HEK293 (cell line): ENCODE data around the gene DEFB129.

Experiments
- CTCF ChIP-seq: fragments of 450-650 bp; formaldehyde crosslinking; IDR thresholded peaks from 2 replicates; pipeline ENCODE4 v1.5.1; 2016; ENCODE audit warnings: missing biosample characterization, missing genetic modification characterization
- ZBTB11 ChIP-seq: fragments of 450-650 bp; formaldehyde crosslinking; conservative IDR thresholded peaks from 2 replicates; pipeline ENCODE4 v1.5.1; 2016; ENCODE audit warnings: low read depth, missing biosample characterization, missing genetic modification characterization
- ZBTB49 ChIP-seq: fragments of 450-650 bp; formaldehyde crosslinking; IDR thresholded peaks from 2 replicates; pipeline ENCODE4 v1.5.1; 2016; ENCODE audit warnings: missing biosample characterization, missing genetic modification characterization, low read depth
- ZNF114 ChIP-seq: fragments of 450-650 bp; formaldehyde crosslinking; IDR thresholded peaks from 2 replicates; pipeline ENCODE4 v1.5.0; 2017; ENCODE audit warnings: missing biosample characterization, missing genetic modification characterization
- ZNF585B ChIP-seq: fragments of 450-650 bp; formaldehyde crosslinking; IDR thresholded peaks from 2 replicates; pipeline ENCODE4 v1.5.1; 2016; ENCODE audit warnings: missing biosample characterization, missing genetic modification characterization
- ZSCAN18 ChIP-seq: fragments of 450-650 bp; formaldehyde crosslinking; IDR thresholded peaks from 2 replicates; pipeline ENCODE4 v1.5.1; 2016; ENCODE audit warnings: missing biosample characterization, missing genetic modification characterization

GRCh38 chr20:273884-274283 is 46.8 kb downstream of the DEFB129 start:
- TF ChIP-seq ZSCAN18 = no peak
- no peak for TF ChIP-seq CTCF
- no peak for TF ChIP-seq ZNF114 (tag by site-specific recombination)
- TF ChIP-seq ZBTB11 (tag by site-specific recombination) = no peak
- TF ChIP-seq ZBTB49 (tag by site-specific recombination) = no peak
- no peak for TF ChIP-seq ZNF585B (tag by site-specific recombination)
